ENCODE measurements around the gene GOLGA6D.
"Not testable (repeated sequence)": the region's sequence is repeated elsewhere in the genome, so short reads cannot be mapped to it uniquely, and the experiment has no call there.

DNA sequence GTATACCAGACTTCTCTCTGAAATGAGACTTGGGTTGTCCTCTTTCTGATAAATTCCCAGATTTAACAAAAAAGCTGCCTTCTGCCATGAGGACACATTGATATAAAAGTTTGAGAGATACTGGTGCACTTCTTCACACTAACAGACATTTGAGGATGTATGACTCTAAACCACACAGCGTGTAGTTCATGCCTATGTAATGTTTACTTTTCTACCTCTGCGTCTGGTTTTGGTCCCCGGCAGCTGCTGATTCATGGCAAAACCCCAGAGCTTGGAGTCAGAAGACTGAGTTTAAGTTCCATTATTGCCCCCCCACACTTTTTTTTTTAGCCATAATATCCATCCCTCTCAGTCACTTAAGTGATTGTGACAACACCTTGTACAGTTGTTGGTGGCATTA is 22.8 kb upstream of the GOLGA6D start:
- TF ChIP-seq, protein P1, sequence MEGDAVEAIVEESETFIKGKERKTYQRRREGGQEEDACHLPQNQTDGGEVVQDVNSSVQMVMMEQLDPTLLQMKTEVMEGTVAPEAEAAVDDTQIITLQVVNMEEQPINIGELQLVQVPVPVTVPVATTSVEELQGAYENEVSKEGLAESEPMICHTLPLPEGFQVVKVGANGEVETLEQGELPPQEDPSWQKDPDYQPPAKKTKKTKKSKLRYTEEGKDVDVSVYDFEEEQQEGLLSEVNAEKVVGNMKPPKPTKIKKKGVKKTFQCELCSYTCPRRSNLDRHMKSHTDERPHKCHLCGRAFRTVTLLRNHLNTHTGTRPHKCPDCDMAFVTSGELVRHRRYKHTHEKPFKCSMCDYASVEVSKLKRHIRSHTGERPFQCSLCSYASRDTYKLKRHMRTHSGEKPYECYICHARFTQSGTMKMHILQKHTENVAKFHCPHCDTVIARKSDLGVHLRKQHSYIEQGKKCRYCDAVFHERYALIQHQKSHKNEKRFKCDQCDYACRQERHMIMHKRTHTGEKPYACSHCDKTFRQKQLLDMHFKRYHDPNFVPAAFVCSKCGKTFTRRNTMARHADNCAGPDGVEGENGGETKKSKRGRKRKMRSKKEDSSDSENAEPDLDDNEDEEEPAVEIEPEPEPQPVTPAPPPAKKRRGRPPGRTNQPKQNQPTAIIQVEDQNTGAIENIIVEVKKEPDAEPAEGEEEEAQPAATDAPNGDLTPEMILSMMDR (IDR thresholded peaks at IDR 0.05), result not testable (repeated sequence)
- not testable (repeated sequence) for TF ChIP-seq POLR2AphosphoS5 (IDR thresholded peaks at IDR 0.05)

Data from prostate gland (tissue), 2 donors.